Measurements from ENCODE around the gene BAZ2B.

The BAZ2B gene

DNA sequence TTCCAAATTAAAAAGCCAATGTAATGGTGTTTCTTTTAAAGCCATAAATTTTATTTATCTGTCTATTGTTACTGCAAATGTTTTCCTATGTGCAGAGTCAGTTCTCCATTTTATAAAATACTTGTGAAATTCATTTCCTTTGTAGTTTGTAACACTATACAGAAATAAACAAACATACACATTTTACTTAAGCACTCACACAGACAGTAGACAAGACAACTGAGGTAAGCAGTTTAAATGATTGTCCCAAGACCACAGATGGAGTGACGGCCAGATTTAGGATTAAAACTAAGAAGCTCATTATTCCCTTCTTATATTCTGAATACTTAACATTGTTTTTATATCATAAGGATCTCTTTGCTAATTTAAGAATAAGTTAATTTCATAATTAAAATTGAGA lies 100.9 kb downstream of the BAZ2B start:
- H3K4me3 Mint-ChIP-seq, result peak overlapping the region; percentile 71
- H3K9me3 Mint-ChIP-seq, result no peaks in the 10 kb centered on the region
- no peak for DNase-seq (ENCODE audit: low spot score)

DNA sequence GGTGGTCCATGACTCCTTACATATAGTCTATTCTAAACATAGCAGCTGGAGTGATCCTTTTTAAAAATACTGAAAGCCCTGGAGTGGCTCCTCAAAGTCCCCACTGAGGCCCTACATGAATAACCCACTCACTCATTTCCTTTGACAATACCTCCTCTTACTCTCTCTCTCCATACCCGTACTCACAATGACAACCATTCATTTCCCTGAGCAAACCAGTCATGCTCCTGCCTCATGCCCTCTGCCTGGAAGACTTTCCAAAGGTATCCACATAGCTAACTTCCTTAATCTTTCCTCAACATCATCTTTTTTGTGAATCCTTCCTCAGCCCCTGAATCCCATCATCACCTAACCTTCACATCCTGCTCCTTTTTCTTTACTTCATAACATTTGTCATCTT lies 102.6 kb downstream of the BAZ2B start:
- Mint-ChIP-seq H3K9me3 (no peaks in the 10 kb centered on the region), H3K27me3 (ENCODE audit: low read depth) (no peaks in the 10 kb centered on the region), H3K36me3 (ENCODE audit: low read depth) (no peaks in the 10 kb centered on the region), H3K27ac (no peak overlapping the region), H3K4me1 (ENCODE audit: low read depth) (peaks cover 14% of the 10 kb centered on the region), H3K4me3 (no peak overlapping the region)
- DNase-seq (ENCODE audit: low spot score), result no peak

More for the DNA sequence above, 100.9 kb downstream of the BAZ2B start:
- H3K4me1 Mint-ChIP-seq (ENCODE audit: low read depth), result peaks cover 14% of the 10 kb centered on the region
- H3K36me3 Mint-ChIP-seq (ENCODE audit: low read depth), result no peaks in the 10 kb centered on the region
- no peaks in the 10 kb centered on the region for H3K27me3 Mint-ChIP-seq (ENCODE audit: low read depth)
- H3K27ac Mint-ChIP-seq, result peak overlapping the region; percentile 78

- no peak for DNase-seq (ENCODE audit: low spot score)
- no peak overlapping the region for H3K4me3 Mint-ChIP-seq
- no peak overlapping the region for H3K27ac Mint-ChIP-seq
These were observed 108.2 kb downstream of the BAZ2B start for GRCh38 chr2:159508140-159508539.

DNA sequence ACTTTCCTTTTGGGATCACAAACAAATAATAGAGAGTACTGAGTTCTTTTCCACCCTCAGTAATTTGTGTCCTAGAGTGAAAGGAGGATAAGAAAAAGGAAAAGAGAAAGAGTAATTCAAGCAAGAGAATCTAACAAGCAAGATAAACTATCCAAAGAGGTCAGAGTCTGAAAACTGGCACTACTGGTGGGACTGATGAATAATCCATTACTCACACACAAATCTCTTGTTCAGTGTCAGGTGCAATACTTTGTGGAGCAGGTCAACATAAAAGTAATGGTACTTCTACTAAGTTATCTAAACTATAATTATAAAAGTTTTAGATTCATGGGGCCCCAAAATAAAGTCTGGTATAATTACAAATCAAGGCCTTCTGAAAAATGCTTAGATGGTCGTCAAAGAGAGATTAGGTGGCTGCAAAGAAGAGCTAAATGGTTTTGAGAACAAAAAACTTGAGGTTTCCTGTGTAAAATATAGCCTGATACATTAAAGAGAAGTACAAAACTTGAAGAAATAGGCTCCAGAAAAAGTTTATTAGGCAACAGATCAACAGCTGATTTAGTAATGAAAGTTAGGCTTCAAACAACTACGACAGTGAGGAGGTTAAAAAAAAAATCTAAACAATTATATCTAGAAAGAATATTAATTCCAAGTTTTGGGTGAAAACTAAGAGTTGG lies 109.4 kb downstream of the BAZ2B start:
- Mint-ChIP-seq H3K4me3 (no peak overlapping the region), H3K4me1 (ENCODE audit: low read depth) (no peaks in the 10 kb centered on the region), H3K36me3 (ENCODE audit: low read depth) (no peaks in the 10 kb centered on the region), H3K27ac (no peak overlapping the region), H3K27me3 (ENCODE audit: low read depth) (no peaks in the 10 kb centered on the region), H3K9me3 (no peaks in the 10 kb centered on the region)
- no peak for DNase-seq (ENCODE audit: low spot score)

More at GRCh38 chr2:159508140-159508539, 108.2 kb downstream of the BAZ2B start:
- H3K36me3 Mint-ChIP-seq (ENCODE audit: low read depth), result no peaks in the 10 kb centered on the region
- H3K9me3 Mint-ChIP-seq, result no peaks in the 10 kb centered on the region
- no peaks in the 10 kb centered on the region for H3K4me1 Mint-ChIP-seq (ENCODE audit: low read depth)
- no peaks in the 10 kb centered on the region for H3K27me3 Mint-ChIP-seq (ENCODE audit: low read depth)

DNA sequence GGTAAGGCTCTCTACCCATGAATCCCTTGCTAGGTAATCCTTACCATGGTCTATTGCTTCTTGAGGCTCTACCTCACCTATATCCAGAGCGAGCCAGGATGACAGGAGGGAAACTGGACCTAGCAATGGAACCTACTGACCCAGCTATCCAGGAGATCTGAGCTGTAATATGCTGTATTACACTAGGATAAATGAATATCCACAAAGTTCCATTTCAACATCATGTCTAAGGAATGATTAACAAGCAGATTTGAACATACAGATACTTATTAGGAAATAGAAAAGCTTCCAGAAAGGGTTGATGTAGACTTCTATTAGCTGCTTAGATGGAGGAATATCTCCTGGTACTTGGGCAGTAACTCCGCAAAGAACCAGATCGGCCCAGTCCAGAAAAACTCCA lies 110.1 kb downstream of the BAZ2B start:
- H3K9me3 Mint-ChIP-seq, result no peaks in the 10 kb centered on the region
- no peaks in the 10 kb centered on the region for H3K4me1 Mint-ChIP-seq (ENCODE audit: low read depth)
- H3K36me3 Mint-ChIP-seq (ENCODE audit: low read depth), result no peaks in the 10 kb centered on the region
- no peak for DNase-seq (ENCODE audit: low spot score)
- H3K27ac Mint-ChIP-seq, result no peak overlapping the region
- no peaks in the 10 kb centered on the region for H3K27me3 Mint-ChIP-seq (ENCODE audit: low read depth)
- no peak overlapping the region for H3K4me3 Mint-ChIP-seq

GRCh38 chr2:159505196-159505595 lies 111.2 kb downstream of the BAZ2B start:
- Mint-ChIP-seq H3K27me3 (ENCODE audit: low read depth) (no peaks in the 10 kb centered on the region), H3K27ac (no peak overlapping the region), H3K9me3 (peaks cover 3% of the 10 kb centered on the region), H3K4me1 (ENCODE audit: low read depth) (no peaks in the 10 kb centered on the region), H3K4me3 (no peak overlapping the region), H3K36me3 (ENCODE audit: low read depth) (no peaks in the 10 kb centered on the region)
- no peak for DNase-seq (ENCODE audit: low spot score)

DNA sequence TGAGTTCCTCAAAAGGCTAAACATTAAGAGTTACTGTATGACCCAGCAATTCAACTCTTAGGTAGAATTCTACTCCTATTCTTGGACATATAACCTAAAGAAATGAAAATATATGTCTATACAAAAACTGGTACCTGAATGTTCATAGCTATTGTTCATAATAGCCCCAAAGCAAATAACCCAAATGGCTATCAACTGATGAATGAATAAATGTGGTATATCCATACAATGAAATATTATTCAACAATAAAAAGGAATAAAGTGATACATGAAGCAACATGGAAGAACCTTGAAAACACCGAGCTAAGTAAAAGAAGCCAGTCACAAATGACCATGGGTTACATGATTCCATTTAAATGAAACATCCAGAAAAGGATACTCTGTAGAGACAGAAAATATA lies 114.6 kb downstream of the BAZ2B start:
- Mint-ChIP-seq H3K4me3 (no peak overlapping the region), H3K36me3 (ENCODE audit: low read depth) (no peaks in the 10 kb centered on the region), H3K27ac (no peak overlapping the region), H3K9me3 (peaks cover 6% of the 10 kb centered on the region), H3K27me3 (ENCODE audit: low read depth) (no peaks in the 10 kb centered on the region), H3K4me1 (ENCODE audit: low read depth) (peaks cover 6% of the 10 kb centered on the region)
- DNase-seq (ENCODE audit: low spot score), result no peak

- Mint-ChIP-seq H3K27ac (no peak overlapping the region), H3K9me3 (peaks cover 6% of the 10 kb centered on the region), H3K27me3 (ENCODE audit: low read depth) (no peaks in the 10 kb centered on the region), H3K36me3 (ENCODE audit: low read depth) (no peaks in the 10 kb centered on the region), H3K4me3 (no peak overlapping the region), H3K4me1 (ENCODE audit: low read depth) (peaks cover 6% of the 10 kb centered on the region)
- DNase-seq (ENCODE audit: low spot score), result no peak
These were observed 118.5 kb downstream of the BAZ2B start for GRCh38 chr2:159497847-159498246.

DNA sequence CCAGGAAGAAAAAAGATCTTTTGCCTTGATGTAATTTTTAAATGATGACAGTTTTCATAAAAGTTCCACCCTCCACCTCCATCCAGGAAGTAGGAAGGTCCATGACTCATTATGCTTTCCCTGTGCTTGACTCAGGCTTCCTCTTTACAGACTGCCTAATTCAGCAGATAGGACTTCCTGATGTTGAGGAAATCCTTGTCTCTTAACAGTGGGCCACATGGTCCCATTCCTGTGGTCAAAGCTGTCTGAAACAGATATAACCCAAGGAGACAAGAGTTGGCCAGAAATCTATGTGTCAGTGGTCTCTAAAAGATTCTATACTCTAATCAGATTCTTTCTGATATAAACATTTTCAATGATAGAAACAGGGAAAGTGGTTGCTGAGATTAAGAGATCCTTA lies 119.1 kb downstream of the BAZ2B start:
- Mint-ChIP-seq H3K4me1 (ENCODE audit: low read depth) (peaks cover 6% of the 10 kb centered on the region), H3K4me3 (no peak overlapping the region), H3K27me3 (ENCODE audit: low read depth) (no peaks in the 10 kb centered on the region), H3K36me3 (ENCODE audit: low read depth) (no peaks in the 10 kb centered on the region), H3K9me3 (peaks cover 6% of the 10 kb centered on the region), H3K27ac (peak overlapping the region; percentile 17)
- no peak for DNase-seq (ENCODE audit: low spot score)

DNA sequence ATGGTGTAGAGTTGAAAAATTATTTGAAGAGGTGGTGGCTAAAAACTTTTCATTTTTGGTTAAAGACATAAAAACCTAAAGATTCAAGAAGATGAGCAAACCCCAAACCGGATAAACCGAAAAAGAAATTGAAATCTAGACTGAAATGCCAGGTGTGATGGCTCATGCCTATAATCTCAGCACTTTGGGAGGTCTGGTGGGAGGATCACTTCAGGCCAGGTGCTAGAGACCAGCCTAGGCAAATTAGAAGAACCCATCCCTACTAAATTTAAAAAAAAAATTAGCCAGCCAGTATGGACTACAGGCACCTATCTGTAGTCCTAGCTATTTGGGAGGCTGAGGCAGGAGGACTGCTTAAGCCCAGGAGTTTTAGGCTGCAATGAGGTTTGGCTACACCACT lies 126.9 kb downstream of the BAZ2B start:
- no peak for DNase-seq (ENCODE audit: low spot score)
- Mint-ChIP-seq H3K27me3 (ENCODE audit: low read depth) (no peaks in the 10 kb centered on the region), H3K4me1 (ENCODE audit: low read depth) (no peaks in the 10 kb centered on the region), H3K27ac (no peak overlapping the region), H3K4me3 (no peak overlapping the region), H3K36me3 (ENCODE audit: low read depth) (no peaks in the 10 kb centered on the region), H3K9me3 (no peaks in the 10 kb centered on the region)

DNA sequence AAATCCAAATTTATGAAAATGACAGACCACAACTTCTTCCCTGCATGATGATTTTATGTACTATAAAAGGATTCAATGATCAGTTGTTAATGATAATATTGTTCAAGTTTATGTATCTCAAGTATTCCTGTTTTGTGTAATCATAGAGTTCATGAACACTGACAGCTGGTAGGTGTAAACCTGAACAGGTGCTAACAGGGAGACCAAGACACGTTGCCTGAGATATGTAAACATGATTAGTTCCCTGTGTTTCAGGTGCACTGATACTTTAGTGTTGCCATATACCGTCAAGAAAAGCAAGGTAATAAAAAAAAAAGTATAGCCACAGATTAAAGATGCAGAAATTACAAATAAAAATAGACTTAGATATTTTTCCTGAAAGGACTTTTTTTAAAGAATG lies 131.8 kb downstream of the BAZ2B start:
- no peak for DNase-seq (ENCODE audit: low spot score)
- H3K4me1 Mint-ChIP-seq (ENCODE audit: low read depth), result no peaks in the 10 kb centered on the region
- H3K9me3 Mint-ChIP-seq, result no peaks in the 10 kb centered on the region
- H3K27me3 Mint-ChIP-seq (ENCODE audit: low read depth), result no peaks in the 10 kb centered on the region
- H3K4me3 Mint-ChIP-seq, result no peak overlapping the region
- no peaks in the 10 kb centered on the region for H3K36me3 Mint-ChIP-seq (ENCODE audit: low read depth)
- H3K27ac Mint-ChIP-seq, result no peak overlapping the region

DNA sequence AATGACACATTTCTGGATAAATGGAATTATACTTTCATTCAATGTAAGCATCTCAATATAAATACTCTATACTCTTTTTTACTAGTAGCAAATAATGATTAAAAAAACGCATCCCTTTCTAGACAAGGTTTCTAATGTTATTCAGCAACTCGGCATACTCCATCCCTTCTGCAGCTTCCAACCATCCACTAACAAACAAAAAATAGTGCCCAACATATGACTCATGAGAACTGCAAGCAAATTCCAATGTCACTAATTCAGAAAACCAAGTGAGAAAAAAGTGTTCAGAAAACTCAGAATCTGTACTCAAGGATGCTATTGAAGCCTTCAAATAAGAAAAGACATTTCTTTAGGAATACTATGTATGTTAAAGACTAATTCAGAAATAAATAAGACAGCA lies 140.0 kb downstream of the BAZ2B start:
- H3K36me3 Mint-ChIP-seq (ENCODE audit: low read depth), result peaks cover 2% of the 10 kb centered on the region
- peaks cover 2% of the 10 kb centered on the region for H3K27me3 Mint-ChIP-seq (ENCODE audit: low read depth)
- DNase-seq (ENCODE audit: low spot score), result no peak
- H3K9me3 Mint-ChIP-seq, result peaks cover 8% of the 10 kb centered on the region
- no peak overlapping the region for H3K4me3 Mint-ChIP-seq
- no peaks in the 10 kb centered on the region for H3K4me1 Mint-ChIP-seq (ENCODE audit: low read depth)
- H3K27ac Mint-ChIP-seq, result no peak overlapping the region

DNA sequence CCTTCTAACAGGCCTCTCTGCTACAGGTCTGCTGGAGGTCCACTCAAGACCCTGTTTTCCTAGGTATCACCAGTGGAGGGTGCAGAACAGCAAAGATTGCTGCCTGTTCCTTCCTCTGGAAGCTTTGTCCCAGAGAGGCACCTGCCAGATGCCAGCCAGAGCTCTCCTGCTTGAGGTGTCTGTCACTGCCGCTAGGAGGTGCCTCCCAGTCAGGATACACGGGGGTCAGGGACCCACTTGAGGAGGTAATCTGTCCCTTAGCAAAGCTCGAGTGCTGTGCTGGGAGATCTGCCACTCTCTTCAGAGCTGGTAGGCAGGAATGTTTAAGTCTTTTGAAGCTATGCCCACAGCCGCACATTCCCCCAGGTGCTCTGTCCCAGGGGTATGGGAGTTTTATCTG lies 140.6 kb downstream of the BAZ2B start:
- no peak for DNase-seq (ENCODE audit: low spot score)
- H3K4me3 Mint-ChIP-seq, result no peak overlapping the region
- peaks cover 8% of the 10 kb centered on the region for H3K9me3 Mint-ChIP-seq
- no peak overlapping the region for H3K27ac Mint-ChIP-seq
- no peaks in the 10 kb centered on the region for H3K4me1 Mint-ChIP-seq (ENCODE audit: low read depth)
- peaks cover 2% of the 10 kb centered on the region for H3K36me3 Mint-ChIP-seq (ENCODE audit: low read depth)
- H3K27me3 Mint-ChIP-seq (ENCODE audit: low read depth), result peaks cover 2% of the 10 kb centered on the region

DNA sequence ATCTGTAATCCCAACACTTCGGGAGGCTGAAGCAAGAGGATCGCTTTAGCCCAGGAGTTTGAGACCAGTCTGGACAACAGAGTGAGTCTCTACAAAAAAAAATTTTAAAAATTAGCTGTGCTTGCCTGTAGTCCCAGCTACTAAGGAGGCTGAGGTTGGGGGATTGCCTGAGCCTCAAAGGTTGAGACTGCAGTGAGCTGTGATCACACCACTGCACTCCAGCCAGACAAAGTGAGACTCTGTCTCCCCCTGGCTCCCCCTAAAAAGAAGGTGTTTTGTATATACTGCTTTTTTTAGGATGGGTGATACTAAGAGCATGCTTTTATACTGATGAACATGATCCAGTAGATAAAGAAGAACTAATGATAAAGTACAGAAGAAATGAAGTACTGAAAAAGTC lies 145.0 kb downstream of the BAZ2B start:
- peaks cover 2% of the 10 kb centered on the region for H3K27me3 Mint-ChIP-seq (ENCODE audit: low read depth)
- no peak overlapping the region for H3K4me3 Mint-ChIP-seq
- H3K9me3 Mint-ChIP-seq, result peaks cover 18% of the 10 kb centered on the region
- no peak overlapping the region for H3K27ac Mint-ChIP-seq
- H3K4me1 Mint-ChIP-seq (ENCODE audit: low read depth), result no peaks in the 10 kb centered on the region
- peaks cover 2% of the 10 kb centered on the region for H3K36me3 Mint-ChIP-seq (ENCODE audit: low read depth)
- DNase-seq (ENCODE audit: low spot score), result no peak

- no peaks in the 10 kb centered on the region for H3K36me3 Mint-ChIP-seq (ENCODE audit: low read depth)
- H3K4me1 Mint-ChIP-seq (ENCODE audit: low read depth), result no peaks in the 10 kb centered on the region
- no peaks in the 10 kb centered on the region for H3K27me3 Mint-ChIP-seq (ENCODE audit: low read depth)
- H3K27ac Mint-ChIP-seq, result no peak overlapping the region
- peaks cover 10% of the 10 kb centered on the region for H3K9me3 Mint-ChIP-seq
- no peak overlapping the region for H3K4me3 Mint-ChIP-seq
- DNase-seq (ENCODE audit: low spot score), result no peak
These were observed 148.1 kb downstream of the BAZ2B start for GRCh38 chr2:159468257-159468656.
